CD4-positive, alpha-beta T cell treated with Interferon alpha-2 for 1 hour (primary cell): ENCODE data around the gene ACACB.

Experiments
- DNase-seq, 2 donors: peaks; one replicate each; pipeline ENCODE4 v3.0.0-alpha.2; 2020 to 2022

The ACACB gene

DNA sequence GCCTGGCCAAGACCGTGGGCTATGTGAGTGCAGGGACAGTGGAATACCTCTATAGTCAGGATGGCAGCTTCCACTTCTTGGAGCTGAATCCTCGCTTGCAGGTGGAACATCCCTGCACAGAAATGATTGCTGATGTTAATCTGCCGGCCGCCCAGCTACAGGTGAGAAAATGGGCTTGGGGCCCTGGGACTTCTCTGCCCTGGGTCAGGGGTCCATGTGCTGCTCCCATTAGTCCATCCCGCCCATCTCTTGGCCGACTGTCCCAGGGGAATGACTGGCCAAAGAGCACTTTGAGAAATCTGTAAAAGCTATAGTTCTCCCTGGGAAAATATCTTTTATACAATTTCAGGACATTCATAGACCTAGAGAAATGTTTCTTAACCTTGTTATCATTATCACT is 63.5 kb downstream of the ACACB start:
- DNase-seq: no peak

DNA sequence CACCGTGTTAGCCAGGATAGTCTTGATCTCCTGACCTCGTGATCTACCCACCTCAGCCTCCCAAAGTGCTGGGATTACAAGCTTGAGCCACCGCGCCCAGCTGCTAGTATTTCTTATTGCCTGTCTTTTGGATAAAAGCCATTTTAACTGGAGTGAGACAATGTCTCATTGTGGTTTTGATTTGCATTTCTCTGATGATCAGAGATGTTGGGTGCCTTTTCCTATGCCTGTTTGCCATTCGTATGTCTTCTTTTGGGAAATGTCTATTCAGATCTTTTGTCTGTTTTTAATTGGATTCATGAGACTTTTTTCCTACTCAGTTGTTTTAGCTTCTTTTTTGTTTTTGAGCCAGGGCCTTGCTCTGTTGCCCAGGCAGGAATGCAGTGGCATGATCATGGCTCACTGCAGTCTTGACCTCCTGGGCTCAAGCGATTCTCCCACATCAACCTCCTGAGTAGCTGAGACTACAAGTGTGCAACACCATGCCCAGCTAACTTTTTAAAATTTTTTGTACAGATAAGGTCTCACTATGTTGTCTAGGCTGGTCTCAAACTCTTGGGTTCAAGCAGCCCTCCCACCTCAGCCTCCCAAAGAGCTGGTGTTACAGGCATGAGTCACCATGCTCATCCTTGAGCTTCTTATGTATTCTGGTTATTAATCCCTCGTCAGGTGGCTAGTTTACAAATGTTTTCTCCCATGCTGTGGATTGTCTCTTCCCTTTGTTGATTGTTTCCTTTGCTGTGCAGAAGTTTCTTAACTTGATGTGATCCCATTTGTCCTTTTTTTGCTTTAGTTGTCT is 65.9 kb downstream of the ACACB start:
- DNase-seq: no peak

- no peak for DNase-seq
Observed at GRCh38 chr12:109185441-109185840, 69.1 kb downstream of the ACACB start.

GRCh38 chr12:109186993-109187653 is 70.7 kb downstream of the ACACB start:
- no peak for DNase-seq

GRCh38 chr12:109188108-109188712 is 71.8 kb downstream of the ACACB start:
- no peak for DNase-seq

- no peak for DNase-seq
Observed at GRCh38 chr12:109189291-109189690, 72.9 kb downstream of the ACACB start.

DNA sequence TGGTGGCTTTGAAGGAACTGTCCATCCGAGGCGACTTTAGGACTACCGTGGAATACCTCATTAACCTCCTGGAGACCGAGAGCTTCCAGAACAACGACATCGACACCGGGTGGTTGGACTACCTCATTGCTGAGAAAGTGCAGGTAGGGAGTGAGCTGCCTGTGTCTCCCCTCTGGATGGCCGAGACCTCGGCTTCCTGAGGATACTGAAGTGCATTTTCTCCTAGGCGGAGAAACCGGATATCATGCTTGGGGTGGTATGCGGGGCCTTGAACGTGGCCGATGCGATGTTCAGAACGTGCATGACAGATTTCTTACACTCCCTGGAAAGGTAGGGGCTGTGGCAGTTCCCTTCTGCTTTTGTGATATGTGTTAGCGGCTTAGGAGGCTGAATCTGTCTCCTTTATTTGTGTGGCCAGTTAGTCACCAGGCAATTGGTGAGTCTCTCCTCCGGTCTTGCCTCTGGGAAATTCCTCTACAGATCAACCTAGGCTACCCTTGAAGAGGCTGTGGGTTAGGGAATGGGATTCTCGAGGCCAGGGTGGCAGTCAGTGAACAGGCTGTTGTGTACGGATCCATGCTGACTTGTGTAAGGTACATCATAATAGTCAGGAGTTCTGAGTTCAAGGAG is 75.3 kb downstream of the ACACB start:
- no peak for DNase-seq

GRCh38 chr12:109192358-109192757 is 76.0 kb downstream of the ACACB start:
- DNase-seq: no peak

DNA sequence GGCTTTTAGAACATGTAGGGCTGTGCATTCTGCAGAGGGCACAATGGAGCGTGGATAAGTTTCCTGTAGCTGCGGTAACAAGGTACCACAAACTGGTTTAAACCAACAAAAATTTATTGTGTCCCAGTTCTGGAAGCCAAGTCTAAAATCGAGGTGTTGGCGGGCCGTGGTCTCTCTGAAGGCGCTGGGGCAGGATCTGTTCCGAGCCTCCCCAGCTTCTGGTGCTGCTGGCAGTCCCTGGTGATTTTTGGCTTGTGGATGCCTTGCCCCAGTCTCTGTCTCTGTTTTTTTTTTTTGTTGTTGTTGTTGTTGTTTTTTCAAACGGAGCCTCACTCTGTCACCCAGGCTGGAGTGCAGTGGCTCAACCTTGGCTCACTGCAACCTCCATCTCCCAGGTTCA is 77.5 kb downstream of the ACACB start:
- no peak for DNase-seq

DNA sequence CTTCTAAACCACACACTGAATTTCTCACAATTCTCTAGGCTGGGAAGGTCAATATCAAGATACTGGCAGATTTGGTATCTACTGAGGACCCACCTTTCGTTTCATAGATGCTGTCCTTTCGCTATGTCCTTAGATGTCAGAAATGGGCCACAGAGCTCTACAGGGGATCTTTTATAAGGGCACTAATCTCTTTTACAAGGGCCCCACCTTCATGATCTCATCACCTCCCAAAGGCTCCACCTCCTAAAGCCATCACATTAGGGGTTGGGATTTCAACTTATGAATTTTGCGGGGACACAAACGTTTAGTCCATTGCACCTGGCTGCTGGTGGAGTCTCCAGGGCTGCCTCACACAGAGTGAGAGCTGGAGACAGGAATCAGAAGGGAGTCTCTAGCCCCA is 79.9 kb downstream of the ACACB start:
- no peak for DNase-seq

DNA sequence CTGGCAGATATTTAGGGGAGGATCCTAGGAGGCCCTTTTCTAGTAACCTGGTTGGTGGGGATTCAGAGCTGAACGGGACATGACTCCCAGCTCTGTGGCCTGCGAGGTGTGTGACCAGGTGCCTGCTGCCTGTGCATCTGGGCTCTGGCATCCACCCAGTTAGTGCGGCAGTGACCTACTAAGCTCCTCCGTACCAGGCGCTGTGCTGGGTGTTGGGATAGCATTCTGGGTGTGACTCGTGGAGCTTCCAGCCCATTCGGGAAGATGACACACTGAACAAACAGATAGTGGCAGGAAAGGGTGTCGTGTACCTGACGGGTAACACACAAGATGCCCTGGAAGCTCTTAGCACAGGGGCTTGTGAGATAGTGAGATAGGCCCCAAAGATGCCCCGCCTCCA is 80.9 kb downstream of the ACACB start:
- no peak for DNase-seq

- DNase-seq: no peak
Observed at GRCh38 chr12:109199324-109199723, 82.9 kb downstream of the ACACB start.

DNA sequence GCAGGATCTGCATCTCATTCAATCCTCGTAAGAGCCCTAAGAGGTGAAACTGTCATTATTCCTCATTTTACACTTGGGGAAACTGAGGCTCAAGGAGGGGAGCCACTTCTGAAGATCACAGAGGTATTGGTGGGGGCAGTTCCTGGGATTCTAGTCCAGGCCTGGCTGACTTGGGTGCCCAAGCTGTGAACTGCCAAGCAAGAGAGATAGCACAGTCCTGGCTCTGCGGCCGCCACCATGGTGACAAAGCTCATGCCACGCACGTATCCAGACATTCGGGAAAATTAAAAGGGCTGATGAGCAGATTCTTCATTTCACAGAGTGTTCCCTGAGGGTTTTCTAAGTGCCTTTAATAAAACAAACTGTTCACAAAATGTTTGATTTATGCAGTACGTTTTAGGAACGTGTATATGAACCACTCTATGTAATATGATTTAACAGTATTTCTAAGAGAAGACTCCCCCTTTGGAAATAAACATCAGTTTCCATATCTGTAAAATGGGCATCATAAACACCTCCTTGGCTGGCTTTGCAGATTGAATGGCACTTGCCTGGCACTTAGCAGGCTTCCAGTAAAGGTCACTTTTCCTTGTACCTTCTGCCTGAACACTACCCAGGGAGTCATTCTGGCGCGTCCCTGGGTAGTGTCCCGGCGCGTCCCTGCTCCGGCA is 84.6 kb downstream of the ACACB start:
- no peak for DNase-seq

DNA sequence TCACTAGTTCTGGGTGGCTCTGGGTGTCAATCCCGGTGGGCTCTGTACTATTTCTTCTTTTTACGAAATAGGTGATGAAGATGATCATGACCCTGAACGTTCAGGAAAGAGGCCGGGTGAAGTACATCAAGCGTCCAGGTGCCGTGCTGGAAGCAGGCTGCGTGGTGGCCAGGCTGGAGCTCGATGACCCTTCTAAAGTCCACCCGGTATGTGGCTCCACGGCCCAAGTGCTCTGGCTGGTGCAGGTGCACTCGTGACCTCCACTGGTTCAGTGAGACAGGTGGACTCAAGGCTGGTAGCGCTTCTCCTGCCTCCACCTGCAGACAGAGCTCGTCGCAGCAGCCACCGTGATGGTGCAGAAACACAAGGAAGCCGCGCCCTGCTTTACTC is 85.1 kb downstream of the ACACB start:
- DNase-seq: no peak

DNA sequence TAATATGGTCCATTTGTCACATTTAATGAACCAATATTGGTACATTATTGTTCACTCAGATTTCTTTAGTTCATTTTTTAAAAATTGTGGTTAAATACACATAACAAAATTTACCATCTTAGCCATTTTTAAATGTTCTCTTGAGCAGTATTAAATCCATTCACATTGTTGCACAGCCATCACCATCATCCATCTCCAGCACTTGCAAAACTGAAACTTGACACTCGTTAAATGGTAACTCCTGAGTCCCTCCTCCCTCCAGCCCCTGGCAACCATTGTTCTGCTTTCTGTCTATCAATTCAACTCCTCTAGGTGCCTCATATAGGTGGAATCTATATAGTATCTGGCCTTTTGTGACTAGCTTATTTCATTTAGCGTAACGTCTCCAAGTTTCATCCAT is 86.4 kb downstream of the ACACB start:
- DNase-seq: no peak

DNA sequence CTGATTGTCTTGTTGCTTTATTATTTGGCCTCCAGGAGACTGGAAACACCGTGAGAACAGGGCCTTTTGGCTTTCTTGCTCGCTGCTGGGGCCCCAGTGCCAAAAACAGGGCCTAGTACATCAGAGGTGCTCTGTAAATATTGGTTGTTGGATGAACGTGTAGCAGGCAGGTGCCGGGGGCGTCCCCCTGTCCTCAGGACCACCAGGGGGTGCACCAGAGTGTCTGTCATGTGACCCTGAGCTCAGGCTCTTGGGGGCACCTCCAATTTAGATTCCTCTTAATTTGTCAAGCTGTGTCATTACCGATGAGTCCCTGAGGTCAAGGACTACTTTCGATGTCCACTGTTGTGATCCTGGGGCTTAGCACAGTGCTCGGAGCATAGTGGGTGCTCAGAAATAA is 87.1 kb downstream of the ACACB start:
- DNase-seq: no peak

DNA sequence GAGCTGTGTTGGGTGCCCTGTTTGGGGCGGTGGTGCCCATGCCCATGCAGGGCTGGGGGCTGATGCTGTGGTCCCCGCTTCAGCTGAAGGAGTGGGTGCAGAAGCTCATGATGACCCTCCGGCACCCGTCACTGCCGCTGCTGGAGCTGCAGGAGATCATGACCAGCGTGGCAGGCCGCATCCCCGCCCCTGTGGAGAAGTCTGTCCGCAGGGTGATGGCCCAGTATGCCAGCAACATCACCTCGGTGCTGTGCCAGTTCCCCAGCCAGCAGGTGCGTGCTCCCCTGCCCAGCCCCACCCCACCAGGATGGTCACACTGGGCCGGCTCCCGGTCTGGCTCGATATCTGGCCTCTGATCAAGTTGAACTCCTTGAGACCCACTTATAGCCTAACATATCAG is 92.7 kb downstream of the ACACB start:
- no peak for DNase-seq

GRCh38 chr12:109212460-109213115 is 96.2 kb downstream of the ACACB start:
- DNase-seq: no peak

GRCh38 chr12:109214131-109214530 is 97.7 kb downstream of the ACACB start:
- DNase-seq: no peak

- no peak for DNase-seq
Observed at GRCh38 chr12:109218996-109219395, 102.6 kb downstream of the ACACB start.

GRCh38 chr12:109219938-109220337 is 103.6 kb downstream of the ACACB start:
- DNase-seq: no peak

DNA sequence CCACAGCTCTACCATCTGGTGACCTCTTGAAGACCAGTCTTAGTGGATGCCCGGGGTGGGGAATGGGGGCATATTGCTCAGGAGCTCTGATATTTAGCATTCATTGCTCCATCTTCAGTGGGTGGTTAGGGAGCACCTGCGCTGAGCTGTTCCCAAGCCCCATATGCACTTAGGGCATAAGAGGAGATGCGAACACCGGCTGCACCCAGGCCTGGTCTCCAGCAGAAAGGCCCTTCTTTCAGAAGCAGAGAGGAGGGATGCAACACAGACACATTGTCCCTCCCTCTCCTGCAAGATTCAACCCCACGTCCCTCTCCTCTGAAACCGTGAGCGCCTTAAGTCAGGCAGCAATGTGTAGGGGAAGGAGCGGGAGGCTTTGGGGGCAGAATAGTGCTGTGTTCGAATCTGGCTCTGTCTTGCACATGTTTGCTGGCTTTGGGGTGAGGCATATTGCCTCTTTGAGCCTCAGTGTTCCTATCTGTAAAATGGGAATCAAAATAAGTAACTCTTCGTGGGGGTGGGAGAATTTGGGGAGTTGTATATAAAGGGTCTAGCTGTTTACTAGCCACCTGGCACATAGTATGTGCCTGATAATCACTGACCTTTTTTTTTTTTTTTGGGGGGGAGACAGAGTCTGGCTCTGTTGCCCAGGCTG is 105.0 kb downstream of the ACACB start:
- no peak for DNase-seq
